IMR-90 (cell line): Measurements from ENCODE around the gene ZC2HC1B. TPM values are rescaled to one million over a fixed set of nuclear protein-coding genes. Genes with fewer than 3 reads are reported as not detected.

ENCODE experiments used
- ATAC-seq: fragments of 200-7000 bp; cut with Tn5 transposase; 2 replicates; pipeline ENCODE4 v1.9.1; 2020; ENCODE audit warnings: low read depth, mild to moderate bottlenecking, moderate library complexity
- BruUV-seq: library from RNA; stranded (reverse); fragments of 400-500 nt; replicated peaks from 2 replicates; lab custom pipeline; 2021; lab: Mats Ljungman, UMichigan
- CTCF ChIA-PET: fragments of 300-600 bp; formaldehyde crosslinking; extraction: SDS; loops from one replicate; lab custom pipeline; 2021; ENCODE audit warnings: antibody characterized with exemption; lab: Yijun Ruan, JAX
- POLR2A ChIA-PET: fragments of 300-600 bp; sonication (Branson Sonifier 250); formaldehyde crosslinking; loops from one replicate; lab custom pipeline; 2022; ENCODE audit warnings: antibody characterized with exemption; ENCODE audit not compliant: unreplicated experiment; lab: Charles Lee
- DNase-seq: peaks from one replicate; pipeline ENCODE4 v3.0.0; 2013
- H2AFZ ChIP-seq: replicated peaks from 2 replicates; pipeline ENCODE3; 2013; ENCODE audit warnings: low read length, mild to moderate bottlenecking; ENCODE audit not compliant: poor library complexity
- H2AK5ac ChIP-seq: 2 replicates; pipeline ENCODE4 v1.6.1; 2013; ENCODE audit warnings: low read depth, low read length, inconsistent platforms
- H2AK9ac ChIP-seq: replicated peaks from 2 replicates; pipeline ENCODE3; 2013; ENCODE audit warnings: mild to moderate bottlenecking, low read depth, low read length, moderate library complexity; ENCODE audit not compliant: poor library complexity
- H2BK120ac ChIP-seq: 2 replicates; pipeline ENCODE4 v1.6.1; 2013; ENCODE audit warnings: low read depth, low read length, inconsistent platforms
- H2BK15ac ChIP-seq: 3 replicates; pipeline ENCODE4 v1.6.1; 2013; ENCODE audit warnings: low read depth, low read length, inconsistent platforms
- H2BK20ac ChIP-seq: 2 replicates; pipeline ENCODE4 v1.6.1; 2013; ENCODE audit warnings: low read depth, mild to moderate bottlenecking, inconsistent platforms, low read length, moderate library complexity
- H2BK5ac ChIP-seq: 2 replicates; pipeline ENCODE4 v1.6.1; 2013; ENCODE audit warnings: mild to moderate bottlenecking, low read depth, low read length, inconsistent platforms; ENCODE audit not compliant: poor library complexity, severe bottlenecking
- H3K14ac ChIP-seq: replicated peaks from 2 replicates; pipeline ENCODE4 v1.6.1; 2013; ENCODE audit warnings: low read depth, low read length, inconsistent platforms
- H3K18ac ChIP-seq: 2 replicates; pipeline ENCODE4 v1.6.1; 2013; ENCODE audit warnings: low read depth, low read length, control low read depth
- H3K23ac ChIP-seq: 2 replicates; pipeline ENCODE4 v1.6.1; 2013; ENCODE audit warnings: low read depth, low read length, inconsistent platforms
- H3K27ac ChIP-seq: 2 replicates; pipeline ENCODE4 v1.5.1; 2013; ENCODE audit warnings: mild to moderate bottlenecking, control low read depth, low read length; ENCODE audit not compliant: insufficient read depth
- H3K27me3 ChIP-seq: 2 replicates; pipeline ENCODE4 v1.6.1; 2013; ENCODE audit warnings: low read length; ENCODE audit not compliant: control insufficient read depth, insufficient read depth
- H3K36me3 ChIP-seq: 2 replicates; pipeline ENCODE4 v1.6.1; 2013; ENCODE audit warnings: low read length, mixed read lengths; ENCODE audit not compliant: control insufficient read depth, insufficient read depth
- H3K4ac ChIP-seq: 2 replicates; pipeline ENCODE4 v1.6.1; 2013; ENCODE audit warnings: low read depth, low read length, inconsistent platforms
- H3K4me1 ChIP-seq: 2 replicates; pipeline ENCODE4 v1.6.1; 2013; ENCODE audit warnings: low read length, mixed read lengths; ENCODE audit not compliant: control insufficient read depth, insufficient read depth
- H3K4me2 ChIP-seq: 2 replicates; pipeline ENCODE4 v1.6.1; 2013; ENCODE audit warnings: low read depth, mild to moderate bottlenecking, control low read depth, low read length, moderate library complexity
- H3K4me3 ChIP-seq: 2 replicates; pipeline ENCODE4 v1.5.1; 2013; ENCODE audit warnings: low read depth, mild to moderate bottlenecking, control low read depth, low read length, moderate library complexity; ENCODE audit not compliant: insufficient read depth
- H3K56ac ChIP-seq: 2 replicates; pipeline ENCODE4 v1.6.1; 2013; ENCODE audit warnings: low read length, inconsistent platforms; ENCODE audit not compliant: insufficient read depth; ENCODE audit errors: extremely low read depth
- H3K79me1 ChIP-seq, 2 experiments: 2 replicates each; pipeline ENCODE4 v1.6.1; 2013; ENCODE audit warnings: low read length in 2 of 2, inconsistent platforms in 1 of 2, low read depth in 1 of 2
- H3K9ac ChIP-seq: 2 replicates; pipeline ENCODE4 v1.6.1; 2013; ENCODE audit warnings: low read depth, low read length, control low read depth
- H3K9me1 ChIP-seq: 2 replicates; pipeline ENCODE4 v1.6.1; 2013; ENCODE audit warnings: low read length, inconsistent platforms; ENCODE audit not compliant: insufficient read depth
- H3K9me3 ChIP-seq: 2 replicates; pipeline ENCODE4 v1.6.1; 2013; ENCODE audit warnings: low read length; ENCODE audit not compliant: control insufficient read depth, insufficient read depth
- H4K20me1 ChIP-seq: 2 replicates; pipeline ENCODE4 v1.6.1; 2013; ENCODE audit warnings: low read length, inconsistent platforms; ENCODE audit not compliant: insufficient read depth
- H4K5ac ChIP-seq: 2 replicates; pipeline ENCODE4 v1.6.1; 2013; ENCODE audit warnings: mild to moderate bottlenecking, low read depth, low read length, control low read depth
- H4K8ac ChIP-seq, 2 experiments: 2 replicates each; pipeline ENCODE4 v1.6.1; 2013; ENCODE audit warnings: low read depth in 2 of 2, low read length in 2 of 2, control low read depth in 1 of 2, inconsistent platforms in 1 of 2
- H4K91ac ChIP-seq: 2 replicates; pipeline ENCODE4 v1.6.1; 2013; ENCODE audit warnings: low read depth, low read length, inconsistent platforms; ENCODE audit not compliant: insufficient read depth
- BHLHE40 ChIP-seq: fragments of 150-350 bp; IDR thresholded peaks from 2 replicates; pipeline ENCODE4 v1.6.1; 2016; ENCODE audit warnings: mild to moderate bottlenecking, low read depth, low read length
- CEBPB ChIP-seq: IDR thresholded peaks from 2 replicates; pipeline ENCODE4 v1.6.1; 2012; ENCODE audit warnings: low read depth, low read length, improper control_type of control experiment
- CHD1 ChIP-seq: IDR thresholded peaks from 2 replicates; pipeline ENCODE4 v1.6.1; 2012; ENCODE audit warnings: low read depth, low read length, improper control_type of control experiment
- CTCF ChIP-seq: conservative IDR thresholded peaks from 2 replicates; pipeline ENCODE4 v1.5.1; 2012; ENCODE audit warnings: mild to moderate bottlenecking, low read depth, low read length, improper control_type of control experiment
- ELK1 ChIP-seq: fragments of 150-350 bp; IDR thresholded peaks from 2 replicates; pipeline ENCODE4 v1.6.1; 2016; ENCODE audit warnings: low read depth, mild to moderate bottlenecking, low read length, moderate library complexity, borderline replicate concordance
- FOS ChIP-seq: fragments of 150-350 bp; IDR thresholded peaks from 2 replicates; pipeline ENCODE4 v1.6.1; 2016; ENCODE audit warnings: low read depth, low read length
- MAFK ChIP-seq: IDR thresholded peaks from 2 replicates; pipeline ENCODE4 v1.6.1; 2012; ENCODE audit warnings: low read depth, low read length, improper control_type of control experiment
- MAZ ChIP-seq: IDR thresholded peaks from 2 replicates; pipeline ENCODE4 v1.6.1; 2012; ENCODE audit warnings: low read depth, mild to moderate bottlenecking, low read length, improper control_type of control experiment, moderate library complexity, borderline replicate concordance
- MXI1 ChIP-seq: IDR thresholded peaks from 2 replicates; pipeline ENCODE4 v1.6.1; 2012; ENCODE audit warnings: low read depth, mild to moderate bottlenecking, low read length, moderate library complexity, borderline replicate concordance
- NFE2L2 ChIP-seq: fragments of 150-350 bp; IDR thresholded peaks from 2 replicates; pipeline ENCODE4 v1.6.1; 2016; ENCODE audit warnings: low read depth, mild to moderate bottlenecking, low read length
- POLR2A ChIP-seq: IDR thresholded peaks from 2 replicates; pipeline ENCODE4 v1.6.1; 2012; ENCODE audit warnings: mild to moderate bottlenecking, low read depth, low read length
- RAD21 ChIP-seq: IDR thresholded peaks from 2 replicates; pipeline ENCODE4 v1.6.1; 2012; ENCODE audit warnings: low read length, improper control_type of control experiment
- RCOR1 ChIP-seq: IDR thresholded peaks from 2 replicates; pipeline ENCODE4 v1.6.1; 2012; ENCODE audit warnings: mild to moderate bottlenecking, low read length, improper control_type of control experiment; ENCODE audit not compliant: insufficient replicate concordance
- RFX5 ChIP-seq: IDR thresholded peaks from 2 replicates; pipeline ENCODE4 v1.8.0; 2012; ENCODE audit warnings: low read depth, mild to moderate bottlenecking, low read length, moderate library complexity
- SMC3 ChIP-seq: fragments of 150-350 bp; IDR thresholded peaks from 2 replicates; pipeline ENCODE4 v1.6.1; 2016; ENCODE audit warnings: low read depth, mild to moderate bottlenecking, antibody characterized with exemption, low read length, moderate library complexity
- USF2 ChIP-seq: fragments of 150-350 bp; IDR thresholded peaks from 2 replicates; pipeline ENCODE4 v1.6.1; 2017; ENCODE audit warnings: mild to moderate bottlenecking, antibody characterized with exemption, low read length, low read depth
- WGBS, 2 experiments: methylation state at CpG; one replicate each; pipeline versions ENCODE4 v1.1.5 to v1.1.7; 2013; ENCODE audit warnings: missing lambda C conversion rate in 2 of 2; ENCODE audit not compliant: insufficient read length in 1 of 2; ENCODE audit errors: extremely low coverage in 2 of 2; 5-methylcytosine and 5-hydroxymethylcytosine counted together
- dilution Hi-C: fragments of 300-500 bp; cut with HindIII; formaldehyde crosslinking; loops from one replicate; pipeline ENCODE4 v1.14.3; 2018; ENCODE audit warnings: low sequenced_read_pairs; ENCODE audit not compliant: unreplicated experiment
- in situ Hi-C: fragments of 300-500 bp; cut with MboI; formaldehyde crosslinking; loops from 3 replicates; pipeline ENCODE4 v1.14.3; 2019; ENCODE audit warnings: low sequenced_read_pairs, inconsistent platforms, mixed read lengths
- intact Hi-C: fragments of 100-400 bp; cut with micrococcal nuclease; formaldehyde crosslinking; loops from 2 replicates; pipeline ENCODE4 v1.10.0; 2022
- polyA plus RNA-seq, 3 experiments: library from polyadenylated mRNA; depleted of rRNA; stranded (reverse); fragments of >200 nt; gene quantifications; 2 replicates each; pipeline ENCODE4 v1.2.3, GENCODE V29; 2012; ENCODE audit warnings: low replicate concordance in 1 of 3
- total RNA-seq: library from RNA; depleted of rRNA; stranded (reverse); fragments of >200 nt; gene quantifications from 2 replicates; pipeline ENCODE4 v1.2.3, GENCODE V29; 2012

ZC2HC1B gene
- total and polyA plus RNA-seq, 2 of the 4 experiments (the other 2 are of a cell fraction), result not detected

- Histone ChIP-seq H3K4ac (no peak overlapping the region), H3K27me3 (peaks cover 9% of the 10 kb centered on the region), H4K5ac (no peak overlapping the region), H3K4me3 (no peak overlapping the region), H3K79me1 (no peaks in the 10 kb centered on the region), H2AK5ac (no peak overlapping the region), H3K36me3 (peaks cover 15% of the 10 kb centered on the region), H2BK5ac (no peak overlapping the region), H2AFZ (no peak overlapping the region), H4K20me1 (no peaks in the 10 kb centered on the region), H3K18ac (no peak overlapping the region), H4K8ac (no peak overlapping the region), H2BK120ac (no peak overlapping the region), H3K9me3 (no peaks in the 10 kb centered on the region), H2BK15ac (no peak overlapping the region), H3K9ac (no peak overlapping the region), H4K91ac (no peak overlapping the region), H3K4me1 (peaks cover 6% of the 10 kb centered on the region; the same call in 1 of the 2 replicates), H3K4me2 (no peak overlapping the region), H3K56ac (no peak overlapping the region), H2BK20ac (no peak overlapping the region), H3K9me1 (no peaks in the 10 kb centered on the region), H3K27ac (no peak overlapping the region), H3K23ac (no peak overlapping the region), H3K14ac (no peak overlapping the region), H2AK9ac (no peak overlapping the region)
- no peak for TF ChIP-seq CTCF
- TF ChIP-seq MXI1, result no peak
- TF ChIP-seq FOS, result no peak
- TF ChIP-seq RCOR1, result no peak
- TF ChIP-seq NFE2L2, result no peak
- no peak for TF ChIP-seq USF2
- no peak for TF ChIP-seq SMC3
- no peak for TF ChIP-seq RAD21
- TF ChIP-seq POLR2A, result no peak
- no peak for TF ChIP-seq ELK1
- TF ChIP-seq MAFK, result no peak
- TF ChIP-seq CEBPB, result no peak
- TF ChIP-seq RFX5, result no peak
- TF ChIP-seq CHD1, result no peak
- no peak for TF ChIP-seq BHLHE40
- TF ChIP-seq MAZ, result no peak
- no TSS peak for BruUV-seq
- dilution Hi-C loops (no loop called here), intact Hi-C loops (no loop called here), in situ Hi-C loops (no loop called here)
- DNase-seq (no peak), ATAC-seq (peak; percentile 46; the same call in 1 of the 2 replicates)
- 80% methylated on average over 1 of the region's 4 CpGs; no CpG with 5 or more reads in 1 of the 2 experiments for WGBS, 2 experiments
- ChIA-PET POLR2A (no interaction called here), CTCF (no interaction called here)
Measured at GRCh38 chr6:143957679-143958274, 93.5 kb downstream of the ZC2HC1B start.
